HFFc6 (cell line): Measurements from ENCODE around the gene SPAG4. TPM values are rescaled to one million over a fixed set of nuclear protein-coding genes. Genes with fewer than 3 reads are reported as not detected.

ENCODE experiments used
- DNase-seq: peaks from one replicate; pipeline ENCODE4 v3.0.0-alpha.2; 2018
- H3K27ac Mint-ChIP-seq: 2 replicates; pipeline ENCODE4 v1.8.0; 2020; ENCODE audit warnings: mild to moderate bottlenecking, mixed read lengths
- H3K27me3 Mint-ChIP-seq: 2 replicates; pipeline ENCODE4 v1.8.0; 2021; ENCODE audit warnings: mild to moderate bottlenecking, moderate library complexity, mixed read lengths; ENCODE audit not compliant: insufficient read depth
- H3K36me3 Mint-ChIP-seq: 2 replicates; pipeline ENCODE4 v1.8.0; 2021; ENCODE audit warnings: low read depth, mixed read lengths
- H3K4me1 Mint-ChIP-seq: 2 replicates; pipeline ENCODE4 v1.8.0; 2020; ENCODE audit warnings: low read depth, mixed read lengths
- H3K4me3 Mint-ChIP-seq: 2 replicates; pipeline ENCODE4 v1.8.0; 2020; ENCODE audit warnings: mild to moderate bottlenecking, moderate library complexity, mixed read lengths
- H3K9me3 Mint-ChIP-seq: 2 replicates; pipeline ENCODE4 v1.8.0; 2020; ENCODE audit warnings: mild to moderate bottlenecking, mixed read lengths
- CTCF ChIP-seq: fragments of 200-600 bp; sonication (generic); IDR thresholded peaks from 2 replicates; pipeline ENCODE4 v1.5.0; 2021; ENCODE audit warnings: antibody characterized with exemption, mild to moderate bottlenecking
- total RNA-seq, 6 experiments: library from RNA; stranded (reverse); fragmentation: NEBNext Ultra II Directional; extraction: Animal tissue kit (Norgen Biotek cat#: 25700); gene quantifications; 2 replicates in 1 of 6; 3 replicates in 5 of 6; pipeline ENCODE4 v1.2.3, GENCODE V29; 2021

Gene SPAG4
- total RNA-seq, 6 experiments from 2014 or later: 2.2 to 3.6 (median 2.8) TPM

DNA sequence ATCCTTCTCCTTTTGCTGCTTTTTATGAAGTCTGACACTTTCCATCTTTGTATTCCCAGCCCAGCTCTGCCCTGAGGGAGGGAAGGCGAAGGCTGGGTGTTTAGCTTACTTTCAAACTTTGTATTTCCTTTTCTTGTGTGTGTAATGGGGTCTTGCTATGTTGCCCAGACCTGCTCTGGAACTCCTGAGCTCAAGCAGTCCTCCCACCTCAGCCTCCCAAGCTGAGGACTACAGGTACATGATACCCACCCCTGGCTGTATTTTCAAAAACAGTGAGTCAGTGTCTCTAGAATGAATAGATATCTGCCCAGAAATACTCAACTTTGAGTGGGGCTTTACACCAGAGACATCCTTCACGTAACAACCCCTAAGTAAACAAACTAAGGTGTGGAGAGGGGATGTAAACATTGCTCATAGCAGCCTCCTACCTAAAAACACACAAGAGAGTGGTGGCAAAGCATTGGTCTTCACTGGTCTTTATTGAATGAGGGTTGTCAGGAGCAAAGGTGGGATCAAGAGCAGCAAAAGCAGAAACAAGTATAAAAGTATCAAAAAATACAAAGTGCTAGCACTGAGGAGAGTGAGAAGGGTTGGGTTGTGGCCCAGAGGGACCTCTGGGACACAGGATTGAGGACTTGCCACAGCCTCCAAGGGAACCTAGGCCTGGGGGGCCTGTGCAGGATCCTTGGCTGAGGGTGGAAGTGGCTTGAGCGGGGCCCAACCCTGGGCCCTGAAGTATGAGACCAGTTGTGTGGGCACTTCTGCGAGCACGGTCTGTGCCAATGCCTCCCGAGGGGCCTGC is 10.2 kb downstream of the SPAG4 start:
- TF ChIP-seq CTCF: no peak
- H3K4me1 Mint-ChIP-seq: peaks cover 9% of the 10 kb centered on the region
- H3K4me3 Mint-ChIP-seq: no peak overlapping the region
- H3K27me3 Mint-ChIP-seq: no peaks in the 10 kb centered on the region; the same call in 1 of the 2 replicates
- no peaks in the 10 kb centered on the region for H3K9me3 Mint-ChIP-seq
- peaks cover 24% of the 10 kb centered on the region for H3K36me3 Mint-ChIP-seq
- no peak overlapping the region for H3K27ac Mint-ChIP-seq
- no peak for DNase-seq

- Mint-ChIP-seq H3K36me3 (peaks cover 24% of the 10 kb centered on the region), H3K27me3 (no peaks in the 10 kb centered on the region), H3K27ac (no peak overlapping the region), H3K9me3 (no peaks in the 10 kb centered on the region), H3K4me3 (no peak overlapping the region), H3K4me1 (peaks cover 9% of the 10 kb centered on the region)
- TF ChIP-seq CTCF: no peak
- DNase-seq: no peak
Observed at GRCh38 chr20:35626386-35627001, 10.9 kb downstream of the SPAG4 start.

- TF ChIP-seq CTCF: no peak
- Mint-ChIP-seq H3K4me1 (peaks cover 9% of the 10 kb centered on the region), H3K27ac (no peak overlapping the region)
Observed at GRCh38 chr20:35627121-35627520, 11.5 kb downstream of the SPAG4 start.

GRCh38 chr20:35629427-35630145 is 14.0 kb downstream of the SPAG4 start:
- no peak for TF ChIP-seq CTCF
- H3K27me3 Mint-ChIP-seq: no peaks in the 10 kb centered on the region
- H3K36me3 Mint-ChIP-seq: peaks cover 24% of the 10 kb centered on the region
- no peak overlapping the region for H3K4me3 Mint-ChIP-seq
- peaks cover 9% of the 10 kb centered on the region for H3K4me1 Mint-ChIP-seq
- DNase-seq: no peak
- H3K9me3 Mint-ChIP-seq: no peaks in the 10 kb centered on the region
- no peak overlapping the region for H3K27ac Mint-ChIP-seq

More at GRCh38 chr20:35627121-35627520, 11.5 kb downstream of the SPAG4 start:
- Mint-ChIP-seq H3K9me3 (no peaks in the 10 kb centered on the region), H3K27me3 (no peaks in the 10 kb centered on the region), H3K4me3 (no peak overlapping the region), H3K36me3 (peaks cover 24% of the 10 kb centered on the region)
- DNase-seq: no peak

DNA sequence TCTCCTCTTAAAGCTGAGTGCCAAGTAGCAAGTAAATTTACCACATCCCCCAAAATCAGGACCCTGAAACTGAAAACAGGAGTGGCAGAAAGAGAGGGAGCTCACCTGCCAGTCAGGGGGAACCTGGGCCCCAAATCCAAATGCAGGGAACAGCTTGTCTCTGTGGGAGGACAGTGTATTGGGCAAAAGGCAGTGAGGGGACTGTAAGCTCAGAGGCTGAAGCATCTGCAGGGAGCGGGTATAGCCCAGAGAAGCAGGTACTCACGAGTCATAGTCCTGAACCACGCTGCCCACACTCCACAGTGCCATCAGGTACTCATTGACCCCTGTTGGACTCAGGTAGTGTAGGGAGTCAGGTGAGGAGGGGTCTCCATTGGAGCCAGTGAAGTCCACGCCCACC is 15.0 kb downstream of the SPAG4 start:
- H3K27me3 Mint-ChIP-seq: no peaks in the 10 kb centered on the region
- no peak for TF ChIP-seq CTCF
- no peak for DNase-seq
- H3K27ac Mint-ChIP-seq: no peak overlapping the region
- H3K36me3 Mint-ChIP-seq: peaks cover 20% of the 10 kb centered on the region
- H3K4me3 Mint-ChIP-seq: no peak overlapping the region
- peaks cover 12% of the 10 kb centered on the region for H3K4me1 Mint-ChIP-seq
- H3K9me3 Mint-ChIP-seq: no peaks in the 10 kb centered on the region
